ENCODE results near the gene ODAD3.
"Not testable (repeated sequence)": the region's sequence is repeated elsewhere in the genome, so short reads cannot be mapped to it uniquely, and the experiment has no call there.

DNA sequence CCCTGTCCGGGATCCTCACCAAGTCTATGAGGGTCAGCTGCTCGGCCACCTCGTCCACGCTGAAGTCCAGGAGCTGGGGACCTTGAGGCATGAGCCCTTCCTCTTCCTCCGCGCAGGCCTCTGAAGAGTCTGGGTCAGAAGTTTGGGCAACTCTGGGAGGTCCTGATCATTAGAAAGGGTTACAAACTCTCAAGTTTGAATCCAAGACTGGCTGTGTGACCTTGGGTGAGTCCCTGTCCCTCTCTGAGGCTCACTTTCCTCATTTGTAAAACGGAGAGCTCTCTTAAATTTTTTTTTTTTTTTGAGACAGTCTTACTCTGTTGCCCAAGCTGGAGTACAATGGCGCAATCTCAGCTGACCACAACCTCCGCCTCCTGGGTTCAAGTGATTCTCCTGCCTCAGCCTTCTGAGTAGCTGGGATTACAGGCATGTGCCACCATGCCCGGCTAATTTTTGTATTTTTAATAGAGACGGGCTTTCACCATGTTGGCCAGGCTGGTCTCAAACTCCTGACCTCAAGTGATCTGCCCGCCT, 28.2 kb downstream of the ODAD3 start:
- TF ChIP-seq, protein P1, sequence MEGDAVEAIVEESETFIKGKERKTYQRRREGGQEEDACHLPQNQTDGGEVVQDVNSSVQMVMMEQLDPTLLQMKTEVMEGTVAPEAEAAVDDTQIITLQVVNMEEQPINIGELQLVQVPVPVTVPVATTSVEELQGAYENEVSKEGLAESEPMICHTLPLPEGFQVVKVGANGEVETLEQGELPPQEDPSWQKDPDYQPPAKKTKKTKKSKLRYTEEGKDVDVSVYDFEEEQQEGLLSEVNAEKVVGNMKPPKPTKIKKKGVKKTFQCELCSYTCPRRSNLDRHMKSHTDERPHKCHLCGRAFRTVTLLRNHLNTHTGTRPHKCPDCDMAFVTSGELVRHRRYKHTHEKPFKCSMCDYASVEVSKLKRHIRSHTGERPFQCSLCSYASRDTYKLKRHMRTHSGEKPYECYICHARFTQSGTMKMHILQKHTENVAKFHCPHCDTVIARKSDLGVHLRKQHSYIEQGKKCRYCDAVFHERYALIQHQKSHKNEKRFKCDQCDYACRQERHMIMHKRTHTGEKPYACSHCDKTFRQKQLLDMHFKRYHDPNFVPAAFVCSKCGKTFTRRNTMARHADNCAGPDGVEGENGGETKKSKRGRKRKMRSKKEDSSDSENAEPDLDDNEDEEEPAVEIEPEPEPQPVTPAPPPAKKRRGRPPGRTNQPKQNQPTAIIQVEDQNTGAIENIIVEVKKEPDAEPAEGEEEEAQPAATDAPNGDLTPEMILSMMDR (IDR thresholded peaks at IDR 0.05; ENCODE audit: insufficient read depth, low read length, poor library complexity, severe bottlenecking) = not testable (repeated sequence)
- not testable (repeated sequence) for TF ChIP-seq EZH2phosphoT487 (conservative IDR thresholded peaks at IDR 0.05; ENCODE audit: low read length)
